Smooth muscle cell (in vitro differentiated cells): Measurements from ENCODE around the gene ITPA. TPM values are rescaled to one million over a fixed set of nuclear protein-coding genes. Genes with fewer than 3 reads are reported as not detected.

Experiments
- DNase-seq: peaks from one replicate; lab custom pipeline; 2025; ENCODE audit not compliant: unreplicated experiment; lab: John Stamatoyannopoulos, UW
- H2AFZ ChIP-seq: fragments of 200-600 bp; sonication (generic); 2 replicates; pipeline ENCODE4 v1.6.0; 2016; ENCODE audit warnings: antibody characterized with exemption, low read depth, mild to moderate bottlenecking
- H3F3A ChIP-seq: fragments of 200-600 bp; sonication (generic); 2 replicates; pipeline ENCODE4 v1.6.0; 2017; ENCODE audit warnings: antibody characterized with exemption, low read depth
- H3K27ac ChIP-seq: fragments of 200-600 bp; sonication (generic); 2 replicates; pipeline ENCODE4 v1.5.1; 2016; ENCODE audit warnings: low read depth, mild to moderate bottlenecking
- H3K27me3 ChIP-seq: fragments of 200-600 bp; sonication (generic); 2 replicates; pipeline ENCODE4 v1.6.1; 2016; ENCODE audit warnings: low read depth, mild to moderate bottlenecking
- H3K36me3 ChIP-seq: fragments of 200-600 bp; sonication (generic); 2 replicates; pipeline ENCODE4 v1.5.1; 2016; ENCODE audit warnings: low read depth
- H3K4me1 ChIP-seq: fragments of 200-600 bp; sonication (generic); 2 replicates; pipeline ENCODE4 v1.5.1; 2016; ENCODE audit warnings: low read depth
- H3K4me2 ChIP-seq: fragments of 200-600 bp; sonication (generic); 2 replicates; pipeline ENCODE4 v1.6.0; 2016; ENCODE audit warnings: mild to moderate bottlenecking
- H3K4me3 ChIP-seq: fragments of 200-600 bp; sonication (generic); 2 replicates; pipeline ENCODE4 v1.5.1; 2016; ENCODE audit warnings: mild to moderate bottlenecking
- H3K79me2 ChIP-seq: fragments of 200-600 bp; sonication (generic); 2 replicates; pipeline ENCODE4 v1.6.0; 2016; ENCODE audit warnings: low read depth, mild to moderate bottlenecking
- H3K9ac ChIP-seq: fragments of 200-600 bp; sonication (generic); 2 replicates; pipeline ENCODE4 v1.6.0; 2016; ENCODE audit warnings: low read depth
- H3K9me3 ChIP-seq: fragments of 200-600 bp; sonication (generic); replicated peaks from 2 replicates; pipeline ENCODE4 v1.5.1; 2016; ENCODE audit warnings: low read depth
- H4K20me1 ChIP-seq: fragments of 200-600 bp; sonication (generic); 2 replicates; pipeline ENCODE4 v1.6.0; 2016; ENCODE audit warnings: low read depth
- WGBS: methylation state at CpG from one replicate; pipeline ENCODE4 v1.1.7; 2016; ENCODE audit warnings: low lambda C conversion rate; 5-methylcytosine and 5-hydroxymethylcytosine counted together
- polyA plus RNA-seq: library from polyadenylated mRNA; unstranded; fragments of >200 nt; fragmentation: Nextera tagmentation; extraction: Ambion mirVana; gene quantifications from 2 replicates; pipeline ENCODE4 v1.2.1, GENCODE V29; 2016
- total RNA-seq: library from RNA; depleted of rRNA; stranded (reverse); fragments of >200 nt; gene quantifications from 2 replicates; pipeline ENCODE4 v1.2.3, GENCODE V29; 2014
- TF ChIP-seq, protein P1 (sequence below): fragments of 200-600 bp; sonication (generic); IDR thresholded peaks from 2 replicates; pipeline ENCODE4 v1.5.1; 2017; ENCODE audit warnings: borderline replicate concordance, mild to moderate bottlenecking, antibody characterized with exemption; ENCODE audit not compliant: insufficient read depth, poor library complexity, severe bottlenecking

The ITPA gene
- total and polyA plus RNA-seq, 2 experiments from 2014 or later: 20.4 to 51.6 TPM

DNA sequence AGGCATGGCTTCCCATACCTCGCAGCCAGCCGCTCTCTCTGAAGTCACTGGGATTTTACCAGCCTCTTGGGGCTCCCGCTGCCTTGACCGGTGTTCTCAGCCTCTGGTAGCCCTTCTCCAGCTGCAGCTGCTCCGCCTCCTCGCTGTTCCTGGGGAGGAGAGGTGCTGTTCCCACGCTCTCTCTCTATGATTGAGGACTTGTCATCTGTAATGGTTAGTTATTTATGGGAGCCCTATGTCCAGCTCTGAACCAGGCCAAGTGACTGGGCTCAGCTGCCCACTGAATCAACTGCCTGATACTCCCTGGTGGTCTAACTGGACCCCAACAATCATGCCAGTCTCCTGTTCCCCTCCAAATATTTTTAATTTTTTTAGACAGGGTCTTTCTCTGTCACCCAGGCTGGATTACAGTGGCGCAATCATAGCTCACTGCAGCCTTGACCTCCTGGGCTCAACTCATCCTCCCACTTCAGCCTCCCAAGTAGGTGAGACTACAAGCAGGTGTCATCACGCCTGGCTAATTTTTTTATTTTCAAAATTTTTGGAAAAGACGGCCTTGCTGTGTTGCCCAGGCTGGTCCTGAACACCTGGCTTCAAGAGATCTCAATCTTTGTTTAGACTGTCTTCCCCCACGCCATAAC lies 34.5 kb downstream of the ITPA start:
- WGBS: 87% methylated on average over 11 of the region's 11 CpGs
- Histone ChIP-seq H3K79me2 (no peaks in the 10 kb centered on the region), H3K27ac (no peak overlapping the region), H3K36me3 (no peaks in the 10 kb centered on the region), H3K4me3 (no peak overlapping the region), H3K4me2 (no peak overlapping the region), H3F3A (peaks cover 6% of the 10 kb centered on the region), H2AFZ (no peak overlapping the region), H3K27me3 (peaks cover 20% of the 10 kb centered on the region), H3K9me3 (no peaks in the 10 kb centered on the region), H3K9ac (no peak overlapping the region), H3K4me1 (peaks cover 2% of the 10 kb centered on the region), H4K20me1 (peaks cover 6% of the 10 kb centered on the region)
- TF ChIP-seq, protein P1, sequence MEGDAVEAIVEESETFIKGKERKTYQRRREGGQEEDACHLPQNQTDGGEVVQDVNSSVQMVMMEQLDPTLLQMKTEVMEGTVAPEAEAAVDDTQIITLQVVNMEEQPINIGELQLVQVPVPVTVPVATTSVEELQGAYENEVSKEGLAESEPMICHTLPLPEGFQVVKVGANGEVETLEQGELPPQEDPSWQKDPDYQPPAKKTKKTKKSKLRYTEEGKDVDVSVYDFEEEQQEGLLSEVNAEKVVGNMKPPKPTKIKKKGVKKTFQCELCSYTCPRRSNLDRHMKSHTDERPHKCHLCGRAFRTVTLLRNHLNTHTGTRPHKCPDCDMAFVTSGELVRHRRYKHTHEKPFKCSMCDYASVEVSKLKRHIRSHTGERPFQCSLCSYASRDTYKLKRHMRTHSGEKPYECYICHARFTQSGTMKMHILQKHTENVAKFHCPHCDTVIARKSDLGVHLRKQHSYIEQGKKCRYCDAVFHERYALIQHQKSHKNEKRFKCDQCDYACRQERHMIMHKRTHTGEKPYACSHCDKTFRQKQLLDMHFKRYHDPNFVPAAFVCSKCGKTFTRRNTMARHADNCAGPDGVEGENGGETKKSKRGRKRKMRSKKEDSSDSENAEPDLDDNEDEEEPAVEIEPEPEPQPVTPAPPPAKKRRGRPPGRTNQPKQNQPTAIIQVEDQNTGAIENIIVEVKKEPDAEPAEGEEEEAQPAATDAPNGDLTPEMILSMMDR: no peak
- no peak for DNase-seq

DNA sequence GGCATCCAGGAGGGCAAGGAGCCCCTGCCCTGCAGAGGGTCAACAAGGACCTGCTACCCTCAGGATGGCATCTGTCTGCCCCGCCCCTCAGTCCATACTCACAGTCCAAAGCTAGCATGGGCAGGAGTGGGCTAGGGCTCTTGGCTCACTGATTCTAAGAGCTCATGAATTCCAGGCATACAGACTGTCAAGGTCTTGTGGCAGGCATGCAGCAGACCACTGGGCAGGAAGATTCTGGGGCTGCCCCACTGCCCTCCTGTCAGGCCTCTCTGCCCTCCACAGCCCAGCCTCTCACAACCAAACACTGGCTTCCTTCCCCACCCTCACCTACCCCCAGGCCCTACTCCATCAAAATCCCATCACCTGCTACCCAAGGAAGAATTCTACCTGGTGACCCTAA lies 35.3 kb downstream of the ITPA start:
- Histone ChIP-seq H3K27ac (no peak overlapping the region), H3K9ac (no peak overlapping the region), H3K4me2 (no peak overlapping the region), H4K20me1 (peaks cover 7% of the 10 kb centered on the region), H3K4me3 (no peak overlapping the region), H2AFZ (no peak overlapping the region), H3K27me3 (peaks cover 20% of the 10 kb centered on the region), H3K9me3 (no peaks in the 10 kb centered on the region), H3F3A (peaks cover 6% of the 10 kb centered on the region), H3K79me2 (no peaks in the 10 kb centered on the region), H3K36me3 (no peaks in the 10 kb centered on the region), H3K4me1 (peaks cover 7% of the 10 kb centered on the region)
- no peak for DNase-seq
- TF ChIP-seq, protein P1: no peak
- 89% methylated on average over 1 of the region's 1 CpG for WGBS

DNA sequence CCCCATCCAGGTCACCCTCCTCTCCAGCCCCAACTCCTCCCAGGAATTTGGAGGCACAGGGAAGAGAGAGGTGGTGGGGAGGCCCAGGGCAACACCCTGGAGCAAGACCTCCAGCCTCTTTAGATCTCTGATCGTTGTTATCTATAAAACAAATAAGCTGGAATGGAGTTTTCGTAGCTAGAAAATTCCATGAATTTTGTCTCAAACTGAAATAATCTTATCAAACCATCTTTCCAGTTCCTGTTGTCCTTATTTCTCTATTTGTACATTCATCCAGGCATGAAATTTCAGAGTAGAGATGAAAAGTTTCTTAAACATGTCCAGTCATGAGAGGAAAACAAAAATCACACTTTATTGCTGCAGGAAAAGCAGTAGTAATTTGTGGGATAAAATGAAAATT lies 35.9 kb downstream of the ITPA start:
- Histone ChIP-seq H3K27ac (no peak overlapping the region), H3K4me3 (no peak overlapping the region), H3K79me2 (no peaks in the 10 kb centered on the region), H3K9ac (no peak overlapping the region), H3F3A (peaks cover 6% of the 10 kb centered on the region), H3K36me3 (no peaks in the 10 kb centered on the region), H3K27me3 (peaks cover 20% of the 10 kb centered on the region), H4K20me1 (peaks cover 13% of the 10 kb centered on the region), H2AFZ (no peak overlapping the region), H3K4me2 (no peak overlapping the region), H3K4me1 (peaks cover 7% of the 10 kb centered on the region), H3K9me3 (no peaks in the 10 kb centered on the region)
- TF ChIP-seq, protein P1: no peak
- DNase-seq: no peak
- WGBS: 80% methylated on average over 2 of the region's 2 CpGs

DNA sequence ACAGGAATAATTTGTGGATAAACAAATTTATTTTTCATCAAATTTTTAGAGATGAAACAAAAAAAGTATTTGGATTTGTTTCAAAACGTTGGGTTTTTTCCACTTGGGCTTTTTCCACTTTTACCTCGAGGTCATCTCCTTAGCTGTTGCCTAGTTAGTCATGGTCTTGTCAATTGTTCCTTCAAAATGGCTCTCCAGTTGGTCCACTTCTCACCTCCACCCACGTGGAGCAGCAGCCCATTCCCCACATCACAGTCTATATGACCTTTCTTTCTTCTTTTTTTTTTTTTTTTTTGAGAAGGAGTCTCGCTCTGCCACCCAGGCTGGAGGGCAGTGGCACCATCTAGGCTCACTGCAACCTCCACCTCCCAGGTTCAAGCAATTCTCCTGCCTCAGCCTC lies 36.4 kb downstream of the ITPA start:
- Histone ChIP-seq H3K4me3 (no peak overlapping the region), H3K9me3 (no peaks in the 10 kb centered on the region), H3K36me3 (no peaks in the 10 kb centered on the region), H3K4me2 (no peak overlapping the region), H3K4me1 (peaks cover 7% of the 10 kb centered on the region), H3K27me3 (peaks cover 25% of the 10 kb centered on the region), H3K27ac (no peak overlapping the region), H4K20me1 (peaks cover 16% of the 10 kb centered on the region), H3F3A (peaks cover 6% of the 10 kb centered on the region), H2AFZ (no peak overlapping the region), H3K9ac (no peak overlapping the region), H3K79me2 (no peaks in the 10 kb centered on the region)
- no peak for DNase-seq
- TF ChIP-seq, protein P1: no peak
- WGBS: 69% methylated on average over 4 of the region's 4 CpGs
